NCI-H1417 treated with DMSO at 0.1 percent for 48 hours (cell line): Measurements from ENCODE around the gene TNFRSF8.
"Not testable (repeated sequence)": the region's sequence is repeated elsewhere in the genome, so short reads cannot be mapped to it uniquely, and the experiment has no call there.

ENCODE experiments used
- DNase-seq: peaks from one replicate; lab custom pipeline; 2025; lab: John Stamatoyannopoulos, UW

The TNFRSF8 gene

DNA sequence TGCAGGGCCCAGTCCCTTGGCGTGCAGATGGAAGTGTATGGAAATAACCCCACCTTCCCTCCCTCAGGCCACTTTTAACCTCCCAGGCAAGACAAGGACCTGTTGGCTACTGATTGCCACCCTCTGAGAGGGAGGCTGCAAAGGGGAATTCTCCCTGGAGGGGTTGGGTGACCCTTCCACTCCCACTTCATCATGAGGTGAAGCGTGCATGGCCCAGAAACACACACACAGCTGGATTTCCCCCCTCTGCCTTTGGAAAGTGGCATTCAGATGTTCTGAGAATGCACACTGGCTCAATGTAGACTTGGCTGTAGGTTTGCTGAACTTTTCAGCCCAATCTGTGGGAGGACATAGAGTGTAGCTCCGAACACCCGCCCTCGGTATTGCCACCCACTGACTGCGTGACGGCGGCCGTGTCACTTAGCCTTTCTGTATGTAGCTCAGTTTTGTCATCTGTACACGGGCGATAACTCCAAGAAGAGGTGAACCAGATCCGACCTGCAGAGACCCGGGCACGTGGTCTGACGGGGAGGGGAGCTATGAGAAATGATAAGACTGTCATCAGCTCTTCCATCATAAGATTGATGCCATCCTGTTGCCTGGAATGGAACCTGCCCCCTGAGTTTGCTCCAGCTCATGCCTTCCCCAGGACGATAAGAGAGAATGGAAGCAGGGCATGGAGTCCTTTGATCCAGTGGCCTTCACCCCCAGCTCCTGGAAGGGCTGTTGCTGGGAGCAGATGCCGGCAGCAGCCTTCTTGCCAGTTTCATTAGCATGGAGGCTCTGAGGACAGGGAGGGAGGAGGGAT is 24.5 kb upstream of the TNFRSF8 start:
- DNase-seq = no peak

- no peak for DNase-seq
Observed at GRCh38 chr1:12039164-12039525, 24.0 kb upstream of the TNFRSF8 start.

DNA sequence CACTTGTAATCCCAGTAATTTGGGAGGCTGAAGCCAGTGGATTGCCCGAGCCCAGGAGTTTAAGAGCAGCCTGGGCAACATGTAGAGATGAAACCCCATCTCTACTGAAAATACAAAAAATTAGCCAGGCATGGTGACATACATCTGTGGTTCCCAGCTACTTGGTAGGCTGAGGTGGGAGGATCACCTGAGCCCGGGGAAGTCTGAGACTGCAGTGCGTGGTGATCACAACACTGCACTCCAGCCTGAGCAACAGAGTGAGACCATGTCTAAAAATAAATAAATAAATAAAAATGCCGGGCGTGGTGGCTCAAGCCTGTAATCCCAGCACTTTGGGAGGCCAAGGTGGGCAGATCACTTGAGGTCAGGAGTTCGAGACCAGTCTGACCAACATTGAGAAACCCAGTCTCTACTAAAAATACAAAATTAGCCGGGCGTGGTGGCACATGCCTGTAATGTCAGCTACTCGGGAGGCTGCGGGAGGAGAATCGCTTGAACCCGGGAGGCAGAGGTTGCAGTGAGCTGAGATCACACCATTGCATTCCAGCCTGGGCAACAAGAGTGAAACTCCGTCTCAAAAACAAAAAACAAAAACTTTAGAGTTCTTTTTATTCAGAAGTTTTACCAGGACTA is 23.2 kb upstream of the TNFRSF8 start:
- DNase-seq = not testable (repeated sequence)

DNA sequence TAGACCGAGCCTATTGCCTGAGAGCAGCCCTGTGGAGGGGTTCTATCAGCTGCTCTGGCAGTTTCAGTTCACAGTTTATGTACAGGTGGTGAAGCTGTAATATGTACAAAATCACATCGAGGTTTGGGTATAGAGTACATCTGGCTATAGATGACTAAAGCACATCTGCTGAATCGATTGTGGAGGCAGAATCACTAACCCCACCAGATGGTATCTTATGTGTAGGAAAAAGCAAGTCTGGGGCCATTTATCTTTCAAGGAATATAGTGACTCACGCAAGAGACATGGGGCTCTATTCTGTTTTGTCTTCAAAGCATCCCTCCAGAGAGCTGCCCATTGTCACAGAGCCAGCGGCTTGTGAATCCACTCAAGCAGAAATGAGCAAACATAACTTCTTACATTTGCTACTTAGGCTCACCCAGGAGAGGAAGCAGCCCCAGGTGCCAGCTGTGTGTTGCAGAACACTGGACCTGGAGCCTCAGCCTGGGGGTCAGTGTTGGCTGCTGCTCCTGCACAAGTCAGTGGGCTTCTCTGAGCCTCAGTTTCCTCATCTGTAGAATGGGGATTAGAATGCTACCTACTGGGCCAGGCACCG is 22.5 kb upstream of the TNFRSF8 start:
- DNase-seq = no peak

GRCh38 chr1:12044187-12044877 is 18.8 kb upstream of the TNFRSF8 start:
- DNase-seq = not testable (repeated sequence)

DNA sequence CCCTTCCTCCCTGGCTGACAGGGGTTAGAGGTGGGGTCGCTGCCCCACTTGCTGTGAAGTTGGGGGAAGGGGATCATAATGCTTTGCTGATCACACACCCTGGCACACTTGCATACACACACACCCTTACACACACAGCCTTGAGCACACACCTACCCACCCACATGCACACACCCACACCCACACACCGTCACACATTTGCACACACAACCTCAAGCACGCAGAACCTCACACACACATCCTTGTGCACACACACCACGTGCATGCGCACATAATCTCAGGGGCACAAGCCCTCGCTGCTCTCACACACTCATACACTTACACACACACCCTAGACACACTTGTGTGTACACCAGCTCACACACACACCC is 16.4 kb upstream of the TNFRSF8 start:
- no peak for DNase-seq

- no peak for DNase-seq
Observed at GRCh38 chr1:12047120-12047876, 15.8 kb upstream of the TNFRSF8 start.

GRCh38 chr1:12048372-12048771 is 14.7 kb upstream of the TNFRSF8 start:
- no peak for DNase-seq

DNA sequence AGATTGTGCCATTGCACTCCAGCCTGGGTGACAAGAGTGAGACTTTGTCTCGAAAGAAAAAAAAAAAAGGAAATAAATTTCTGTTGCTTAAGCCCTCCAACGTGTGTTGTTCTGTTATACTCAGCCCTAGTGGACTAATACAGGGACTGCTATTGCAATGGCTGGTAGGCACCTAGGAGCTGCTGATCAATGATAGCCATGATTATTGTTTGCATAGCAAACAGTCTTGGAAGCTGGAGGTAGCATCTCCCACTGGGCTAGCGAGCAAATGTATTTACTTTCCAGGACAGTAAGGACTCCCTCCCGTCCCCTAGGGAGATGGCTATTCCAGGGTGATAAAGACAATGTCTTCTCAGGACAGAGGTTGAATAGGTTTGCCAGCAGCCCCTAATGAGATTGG is 13.5 kb upstream of the TNFRSF8 start:
- peak; percentile 12 for DNase-seq

- no peak for DNase-seq
Observed at GRCh38 chr1:12051361-12051760, 11.7 kb upstream of the TNFRSF8 start.

DNA sequence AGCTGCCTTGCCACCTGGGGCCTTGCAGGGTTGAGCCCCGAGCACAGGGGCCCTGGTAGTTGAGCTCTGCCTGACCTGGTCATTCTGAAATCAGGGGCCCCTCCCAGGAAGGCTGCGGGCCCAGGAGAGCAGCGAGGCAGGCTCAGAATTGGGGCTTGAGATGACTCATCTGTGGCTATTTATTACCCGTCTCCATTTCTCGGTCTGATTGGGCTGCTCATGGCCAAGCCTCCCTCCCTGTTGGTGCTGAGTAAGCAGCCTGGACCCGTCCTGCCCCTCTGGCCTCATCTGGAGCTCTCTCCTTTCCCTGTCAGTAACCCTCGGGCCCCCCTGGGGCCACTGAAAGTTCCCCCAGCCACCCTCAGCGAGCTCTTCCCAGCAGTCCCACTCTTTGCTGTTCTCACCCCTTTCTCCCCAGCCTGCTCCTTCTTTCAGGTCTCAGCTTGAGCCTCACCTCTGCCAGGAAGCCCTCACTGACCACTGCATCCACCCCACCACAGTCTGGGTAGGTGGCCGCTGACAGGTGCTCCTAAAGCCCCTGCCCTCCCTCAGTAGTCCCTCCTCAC is 11.0 kb upstream of the TNFRSF8 start:
- DNase-seq = no peak

- no peak for DNase-seq
Observed at GRCh38 chr1:12052997-12053686, 10.0 kb upstream of the TNFRSF8 start.

DNA sequence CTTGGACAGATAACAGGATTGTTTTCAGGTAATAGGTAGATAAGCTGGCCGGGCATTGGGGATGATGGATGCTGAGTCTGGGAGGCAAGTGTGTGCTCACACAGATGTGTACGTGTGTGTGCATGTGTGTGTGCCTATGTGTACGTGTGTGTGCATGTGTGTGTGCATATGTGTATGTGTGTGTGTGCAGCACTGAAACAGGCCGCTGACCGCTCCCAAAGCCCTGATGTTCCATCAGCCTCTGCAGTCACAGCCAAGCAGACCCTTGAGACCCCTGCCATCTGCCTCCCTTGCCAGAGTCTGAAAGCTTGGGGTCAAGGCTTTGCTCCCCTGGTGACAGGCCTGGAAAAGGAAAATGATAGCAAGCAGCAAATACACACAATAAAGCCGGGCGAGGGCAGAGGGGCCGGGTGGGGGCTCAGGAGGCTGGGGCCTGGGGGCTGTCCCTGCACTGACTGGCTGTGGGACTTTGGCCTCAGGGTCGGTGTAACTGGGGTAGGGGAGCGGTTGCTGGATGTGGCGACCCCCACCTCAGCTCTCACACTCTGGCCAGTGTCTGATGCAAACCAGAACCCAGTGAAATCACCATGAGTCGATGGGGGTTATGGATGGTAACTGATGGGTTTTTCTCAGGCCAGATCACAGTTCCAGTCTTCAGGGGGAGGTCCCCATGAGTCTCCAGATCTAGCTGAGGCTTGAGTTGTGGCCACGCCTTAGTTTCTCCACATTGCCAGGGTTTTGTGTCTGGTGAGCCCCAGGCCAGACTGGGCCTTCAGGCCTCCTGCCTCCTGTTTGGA is 9.2 kb upstream of the TNFRSF8 start:
- no peak for DNase-seq

DNA sequence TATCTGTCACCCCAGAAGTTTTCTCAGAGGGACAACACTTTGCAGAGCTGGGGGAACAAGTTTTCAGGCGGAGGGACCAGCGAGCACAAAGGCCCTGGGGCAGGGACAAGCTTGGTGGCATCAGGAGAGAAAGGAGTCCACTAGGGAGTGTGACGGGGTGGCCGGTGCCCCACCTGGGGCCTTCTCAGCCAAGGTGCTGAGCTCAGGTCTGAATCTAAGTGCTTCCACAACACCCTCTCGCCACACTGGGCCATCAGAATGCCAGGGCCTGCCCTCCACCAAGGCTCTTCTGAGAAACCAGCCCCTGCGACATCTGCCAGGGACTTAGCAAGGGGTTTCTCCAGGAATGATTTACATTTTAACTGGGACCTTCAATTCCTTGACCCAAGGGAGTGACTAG is 7.8 kb upstream of the TNFRSF8 start:
- DNase-seq = no peak

- DNase-seq = no peak
Observed at GRCh38 chr1:12056331-12056841, 6.7 kb upstream of the TNFRSF8 start.

- no peak for DNase-seq
Observed at GRCh38 chr1:12057382-12057781, 5.7 kb upstream of the TNFRSF8 start.

DNA sequence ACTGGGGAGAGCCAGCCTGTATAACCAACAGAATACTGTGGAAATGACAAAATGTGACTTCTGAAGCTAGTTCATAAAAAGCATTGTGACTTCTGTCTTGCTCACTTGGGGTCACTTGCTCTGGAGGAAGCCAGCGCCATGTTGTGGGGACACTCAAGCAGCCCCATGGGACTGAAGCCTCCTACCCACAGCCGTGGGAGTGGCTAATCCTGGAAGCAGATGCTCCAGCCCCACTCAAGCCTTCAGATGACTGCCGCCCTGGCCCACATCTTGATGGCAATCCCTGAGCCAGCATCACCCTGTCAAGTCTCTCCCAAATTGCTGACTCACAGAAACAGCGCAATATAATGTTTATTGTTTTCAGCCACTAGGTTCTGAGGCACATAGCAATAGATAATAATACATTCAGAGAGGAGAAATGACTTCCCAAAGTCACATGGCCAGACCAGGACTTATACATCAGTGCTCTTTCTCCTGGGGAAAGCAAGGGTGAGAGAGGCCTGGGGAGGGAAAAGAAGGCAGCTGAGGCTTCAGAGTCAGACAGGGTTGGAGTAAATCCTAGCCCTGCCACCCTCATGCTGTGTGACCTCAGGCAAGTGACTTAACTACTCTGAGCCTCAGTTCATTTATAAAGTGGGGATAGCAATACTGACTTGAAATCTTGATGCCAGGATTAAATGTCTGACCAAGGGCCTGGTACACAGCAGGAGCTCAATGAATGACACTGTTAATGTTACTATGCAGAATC is 5.0 kb upstream of the TNFRSF8 start:
- no peak for DNase-seq

GRCh38 chr1:12059226-12059625 is 3.9 kb upstream of the TNFRSF8 start:
- no peak for DNase-seq

DNA sequence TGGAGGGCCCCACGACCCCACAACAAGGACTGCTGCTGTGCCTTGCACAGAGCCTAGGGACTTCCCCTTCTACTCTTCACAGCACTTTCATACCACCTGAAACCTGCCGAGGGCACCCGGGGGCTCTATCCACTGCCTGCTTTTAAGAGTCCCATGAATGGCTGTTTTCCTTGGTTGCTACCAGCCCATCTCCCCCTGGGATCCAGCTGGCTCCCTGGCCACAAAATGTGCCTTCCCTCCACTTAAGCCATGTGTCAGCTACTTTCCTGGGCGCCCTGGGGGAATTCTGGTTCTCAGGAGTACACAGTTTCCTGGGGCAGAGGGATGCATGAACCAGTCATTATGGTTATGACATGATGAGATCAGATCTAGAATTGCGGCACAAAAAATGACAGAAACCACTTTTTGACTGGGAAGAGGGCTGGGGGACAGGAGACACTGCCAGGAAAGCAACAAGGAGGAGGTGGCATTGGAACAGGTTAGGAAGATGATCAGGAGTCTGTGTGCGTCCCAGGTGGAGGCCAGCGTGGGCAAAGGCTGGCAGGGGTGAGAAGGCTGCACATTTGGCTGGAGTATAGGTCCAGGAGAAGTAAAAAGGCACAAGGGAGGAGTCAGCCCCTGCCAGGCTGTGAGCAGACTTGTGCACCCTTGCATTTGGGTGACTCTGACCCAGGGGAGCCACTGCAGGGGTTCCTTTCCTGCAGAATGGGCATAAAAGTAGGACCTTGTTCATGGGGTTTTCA is 3.2 kb upstream of the TNFRSF8 start:
- no peak for DNase-seq
